Liver (tissue), 9 donors: Measurements from ENCODE around the gene DUSP7. TPM values are rescaled to one million over a fixed set of nuclear protein-coding genes. Genes with fewer than 3 reads are reported as not detected.

Experiments
- DNase-seq: peaks from one replicate; pipeline ENCODE4 v3.0.0-alpha.2; 2017; ENCODE audit warnings: low spot score
- H3K27ac ChIP-seq, 2 donors: one replicate each; pipeline ENCODE4 v1.7.0; 2013; ENCODE audit warnings: inconsistent platforms in 2 of 2, low read length in 2 of 2, control low read depth in 1 of 2, low read depth in 1 of 2, mild to moderate bottlenecking in 1 of 2
- H3K27me3 ChIP-seq, 4 donors: one replicate each; pipeline versions ENCODE4 v1.6.1 to v1.7.0; 2013; ENCODE audit warnings: low read length in 3 of 4, inconsistent platforms in 1 of 4, mild to moderate bottlenecking in 1 of 4, moderate library complexity in 1 of 4; ENCODE audit not compliant: control insufficient read depth in 4 of 4, insufficient read depth in 4 of 4
- H3K36me3 ChIP-seq, 4 donors: one replicate each; pipeline versions ENCODE4 v1.6.1 to v1.7.0; 2013; ENCODE audit warnings: low read length in 3 of 4, mild to moderate bottlenecking in 3 of 4, low read depth in 1 of 4, moderate library complexity in 1 of 4; ENCODE audit not compliant: control insufficient read depth in 4 of 4, insufficient read depth in 3 of 4
- H3K4me1 ChIP-seq, 4 donors: one replicate each; pipeline versions ENCODE4 v1.6.1 to v1.7.0; 2013; ENCODE audit warnings: low read length in 3 of 4, mild to moderate bottlenecking in 3 of 4, moderate library complexity in 1 of 4; ENCODE audit not compliant: control insufficient read depth in 4 of 4, insufficient read depth in 4 of 4
- H3K4me3 ChIP-seq, 3 donors: one replicate each; pipeline versions ENCODE4 v1.6.1 to v1.7.0; 2013; ENCODE audit warnings: low read length in 3 of 3, control low read depth in 1 of 3, low read depth in 1 of 3, mild to moderate bottlenecking in 1 of 3
- H3K9ac ChIP-seq, 2 donors: one replicate each; pipeline ENCODE4 v1.7.0; 2013; ENCODE audit warnings: low read length in 2 of 2, mild to moderate bottlenecking in 2 of 2, moderate library complexity in 2 of 2, control low read depth in 1 of 2, low read depth in 1 of 2
- H3K9me3 ChIP-seq, 4 donors: one replicate each; pipeline versions ENCODE4 v1.6.1 to v1.7.0; 2013; ENCODE audit warnings: low read length in 3 of 4; ENCODE audit not compliant: control insufficient read depth in 4 of 4
- EGR1 ChIP-seq, 2 donors: IDR thresholded peaks; 2 replicates each; pipeline ENCODE4 v1.6.1; 2016 to 2018; ENCODE audit warnings: antibody characterized with exemption in 2 of 2, low read depth in 2 of 2
- FOXA1 ChIP-seq: IDR thresholded peaks from 2 replicates; pipeline ENCODE4 v1.6.1; 2016; ENCODE audit warnings: antibody characterized with exemption
- FOXA2 ChIP-seq: IDR thresholded peaks from 2 replicates; pipeline ENCODE4 v1.6.1; 2016; ENCODE audit warnings: antibody characterized with exemption
- GABPA ChIP-seq, 2 donors: IDR thresholded peaks in 1 of 2; conservative IDR thresholded peaks in 1 of 2; 2 replicates each; pipeline ENCODE4 v1.6.1; 2016; ENCODE audit warnings: antibody characterized with exemption in 2 of 2, mild to moderate bottlenecking in 1 of 2, moderate library complexity in 1 of 2
- HNF4A ChIP-seq, 2 donors: conservative IDR thresholded peaks; 2 replicates each; pipeline ENCODE4 v1.6.1; 2016; ENCODE audit warnings: antibody characterized with exemption in 2 of 2, mild to moderate bottlenecking in 2 of 2
- HNF4G ChIP-seq: IDR thresholded peaks from 2 replicates; pipeline ENCODE4 v1.6.1; 2016; ENCODE audit warnings: antibody characterized with exemption
- JUND ChIP-seq, 2 donors: IDR thresholded peaks; 2 replicates each; pipeline ENCODE4 v1.6.1; 2016; ENCODE audit warnings: antibody characterized with exemption in 2 of 2
- NR2F2 ChIP-seq: IDR thresholded peaks from 2 replicates; pipeline ENCODE4 v1.6.1; 2016; ENCODE audit warnings: antibody characterized with exemption
- RAD21 ChIP-seq, 2 donors: IDR thresholded peaks; 2 replicates each; pipeline ENCODE4 v1.6.1; 2016; ENCODE audit warnings: antibody characterized with exemption in 2 of 2, mild to moderate bottlenecking in 2 of 2
- RXRA ChIP-seq, 2 donors: IDR thresholded peaks; 2 replicates each; pipeline ENCODE4 v1.6.1; 2017 to 2018; ENCODE audit warnings: antibody characterized with exemption in 2 of 2, mild to moderate bottlenecking in 1 of 2
- SP1 ChIP-seq: IDR thresholded peaks from 2 replicates; pipeline ENCODE4 v1.6.1; 2018; ENCODE audit warnings: antibody characterized with exemption, mild to moderate bottlenecking
- TAF1 ChIP-seq: conservative IDR thresholded peaks from 2 replicates; pipeline ENCODE4 v1.6.1; 2016; ENCODE audit warnings: antibody characterized with exemption, mild to moderate bottlenecking
- YY1 ChIP-seq: IDR thresholded peaks from 2 replicates; pipeline ENCODE4 v1.6.1; 2016; ENCODE audit warnings: antibody characterized with exemption, mild to moderate bottlenecking
- WGBS: extraction: QIAGEN DNeasy Blood & Tissue Kit; methylation state at CpG from one replicate; pipeline ENCODE4 v1.1.7; 2013; 5-methylcytosine and 5-hydroxymethylcytosine counted together
- polyA plus RNA-seq, 2 donors: library from polyadenylated mRNA; stranded (reverse) in 1 of 2; unstranded in 1 of 2; fragments of 200-250 nt in 1 of 2; fragments of >200 nt in 1 of 2; fragmentation: Nextera tagmentation in 1 of 2; extraction: Ambion mirVana in 1 of 2; gene quantifications; one replicate each; pipeline versions ENCODE4 v1.2.1 to v1.2.3, GENCODE V29; 2013 to 2015
- total RNA-seq, 2 donors: library from RNA; depleted of rRNA; stranded (reverse); fragments of >200 nt; gene quantifications; one replicate each; pipeline ENCODE4 v1.2.3, GENCODE V29; 2014
- TF ChIP-seq, protein P1 (sequence below): IDR thresholded peaks from 2 replicates; pipeline ENCODE4 v1.6.1; 2016; ENCODE audit warnings: antibody characterized with exemption
- TF ChIP-seq, protein P2 (sequence below): IDR thresholded peaks from 2 replicates; pipeline ENCODE4 v1.6.1; 2016; ENCODE audit warnings: antibody characterized with exemption, mild to moderate bottlenecking
- TF ChIP-seq, protein P3 (sequence below): fragments of 150-350 bp; IDR thresholded peaks from 2 replicates; pipeline ENCODE4 v1.5.1; 2017; ENCODE audit warnings: improper control_type of control experiment, low read depth, low read length; ENCODE audit not compliant: missing input control
- TF ChIP-seq, protein P4 (sequence below): IDR thresholded peaks from 2 replicates; pipeline ENCODE4 v1.6.1; 2016; ENCODE audit warnings: antibody characterized with exemption
- TF ChIP-seq, protein P5 (sequence below): IDR thresholded peaks from 2 replicates; pipeline ENCODE4 v1.6.1; 2016; ENCODE audit warnings: antibody characterized with exemption
- donor health status: healthy.
- donor health status: healthy.
- donor health status: healthy.
- donor health status: healthy.
- donor health status: healthy.

Gene DUSP7
- total and polyA plus RNA-seq, 4 donors, result 1.5 to 5.0 (median 3.7) TPM

DNA sequence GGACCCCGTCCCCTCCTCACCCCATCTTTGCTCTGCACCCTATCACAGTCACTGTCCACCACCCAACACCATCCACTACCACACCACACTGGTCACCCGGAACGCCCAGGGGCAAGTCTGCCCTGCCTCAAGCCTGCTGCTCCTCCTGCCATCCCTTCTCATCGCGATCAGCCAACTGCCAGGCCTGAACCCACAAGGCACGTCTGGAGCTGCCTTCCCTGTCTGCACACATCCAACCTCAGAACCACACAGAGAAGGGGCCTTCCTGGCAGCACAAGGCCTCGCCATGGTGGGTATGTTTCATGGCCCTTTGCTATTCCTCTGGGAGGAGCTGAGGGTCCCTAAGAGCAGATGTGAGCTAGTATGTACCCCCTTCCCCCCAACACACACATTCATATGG lies 3.4 kb upstream of the DUSP7 start:
- Histone ChIP-seq H3K4me1 (peaks cover 7 to 22% (median 20%) of the 10 kb centered on the region in 4 donors), H3K9ac (no peak overlapping the region), H3K27me3 (no peaks in the 10 kb centered on the region), H3K4me3 (no peak overlapping the region), H3K36me3 (no peaks in the 10 kb centered on the region), H3K27ac (no peak overlapping the region), H3K9me3 (no peaks in the 10 kb centered on the region)
- DNase-seq, result no peak
- TF ChIP-seq GABPA (IDR thresholded peaks at IDR 0.05 in 1 of 2, conservative IDR thresholded peaks at IDR 0.05 in 1 of 2) (no peak), NR2F2 (no peak), FOXA1 (no peak), YY1 (no peak), SP1 (no peak), RAD21 (IDR thresholded peaks at IDR 0.05) (no peak), FOXA2 (no peak), EGR1 (IDR thresholded peaks at IDR 0.05; ENCODE audit: low read depth in 2 of 2) (no peak), JUND (IDR thresholded peaks at IDR 0.05) (no peak), HNF4G (no peak), RXRA (IDR thresholded peaks at IDR 0.05) (no peak), TAF1 (no peak), HNF4A (conservative IDR thresholded peaks at IDR 0.05) (no peak)
- TF ChIP-seq, protein P1, sequence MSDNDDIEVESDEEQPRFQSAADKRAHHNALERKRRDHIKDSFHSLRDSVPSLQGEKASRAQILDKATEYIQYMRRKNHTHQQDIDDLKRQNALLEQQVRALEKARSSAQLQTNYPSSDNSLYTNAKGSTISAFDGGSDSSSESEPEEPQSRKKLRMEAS, result no peak
- TF ChIP-seq, protein P2, sequence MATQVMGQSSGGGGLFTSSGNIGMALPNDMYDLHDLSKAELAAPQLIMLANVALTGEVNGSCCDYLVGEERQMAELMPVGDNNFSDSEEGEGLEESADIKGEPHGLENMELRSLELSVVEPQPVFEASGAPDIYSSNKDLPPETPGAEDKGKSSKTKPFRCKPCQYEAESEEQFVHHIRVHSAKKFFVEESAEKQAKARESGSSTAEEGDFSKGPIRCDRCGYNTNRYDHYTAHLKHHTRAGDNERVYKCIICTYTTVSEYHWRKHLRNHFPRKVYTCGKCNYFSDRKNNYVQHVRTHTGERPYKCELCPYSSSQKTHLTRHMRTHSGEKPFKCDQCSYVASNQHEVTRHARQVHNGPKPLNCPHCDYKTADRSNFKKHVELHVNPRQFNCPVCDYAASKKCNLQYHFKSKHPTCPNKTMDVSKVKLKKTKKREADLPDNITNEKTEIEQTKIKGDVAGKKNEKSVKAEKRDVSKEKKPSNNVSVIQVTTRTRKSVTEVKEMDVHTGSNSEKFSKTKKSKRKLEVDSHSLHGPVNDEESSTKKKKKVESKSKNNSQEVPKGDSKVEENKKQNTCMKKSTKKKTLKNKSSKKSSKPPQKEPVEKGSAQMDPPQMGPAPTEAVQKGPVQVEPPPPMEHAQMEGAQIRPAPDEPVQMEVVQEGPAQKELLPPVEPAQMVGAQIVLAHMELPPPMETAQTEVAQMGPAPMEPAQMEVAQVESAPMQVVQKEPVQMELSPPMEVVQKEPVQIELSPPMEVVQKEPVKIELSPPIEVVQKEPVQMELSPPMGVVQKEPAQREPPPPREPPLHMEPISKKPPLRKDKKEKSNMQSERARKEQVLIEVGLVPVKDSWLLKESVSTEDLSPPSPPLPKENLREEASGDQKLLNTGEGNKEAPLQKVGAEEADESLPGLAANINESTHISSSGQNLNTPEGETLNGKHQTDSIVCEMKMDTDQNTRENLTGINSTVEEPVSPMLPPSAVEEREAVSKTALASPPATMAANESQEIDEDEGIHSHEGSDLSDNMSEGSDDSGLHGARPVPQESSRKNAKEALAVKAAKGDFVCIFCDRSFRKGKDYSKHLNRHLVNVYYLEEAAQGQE, result no peak
- TF ChIP-seq, protein P3, sequence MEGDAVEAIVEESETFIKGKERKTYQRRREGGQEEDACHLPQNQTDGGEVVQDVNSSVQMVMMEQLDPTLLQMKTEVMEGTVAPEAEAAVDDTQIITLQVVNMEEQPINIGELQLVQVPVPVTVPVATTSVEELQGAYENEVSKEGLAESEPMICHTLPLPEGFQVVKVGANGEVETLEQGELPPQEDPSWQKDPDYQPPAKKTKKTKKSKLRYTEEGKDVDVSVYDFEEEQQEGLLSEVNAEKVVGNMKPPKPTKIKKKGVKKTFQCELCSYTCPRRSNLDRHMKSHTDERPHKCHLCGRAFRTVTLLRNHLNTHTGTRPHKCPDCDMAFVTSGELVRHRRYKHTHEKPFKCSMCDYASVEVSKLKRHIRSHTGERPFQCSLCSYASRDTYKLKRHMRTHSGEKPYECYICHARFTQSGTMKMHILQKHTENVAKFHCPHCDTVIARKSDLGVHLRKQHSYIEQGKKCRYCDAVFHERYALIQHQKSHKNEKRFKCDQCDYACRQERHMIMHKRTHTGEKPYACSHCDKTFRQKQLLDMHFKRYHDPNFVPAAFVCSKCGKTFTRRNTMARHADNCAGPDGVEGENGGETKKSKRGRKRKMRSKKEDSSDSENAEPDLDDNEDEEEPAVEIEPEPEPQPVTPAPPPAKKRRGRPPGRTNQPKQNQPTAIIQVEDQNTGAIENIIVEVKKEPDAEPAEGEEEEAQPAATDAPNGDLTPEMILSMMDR, result no peak
- TF ChIP-seq, protein P4, sequence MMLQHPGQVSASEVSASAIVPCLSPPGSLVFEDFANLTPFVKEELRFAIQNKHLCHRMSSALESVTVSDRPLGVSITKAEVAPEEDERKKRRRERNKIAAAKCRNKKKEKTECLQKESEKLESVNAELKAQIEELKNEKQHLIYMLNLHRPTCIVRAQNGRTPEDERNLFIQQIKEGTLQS, result no peak
- TF ChIP-seq, protein P5, sequence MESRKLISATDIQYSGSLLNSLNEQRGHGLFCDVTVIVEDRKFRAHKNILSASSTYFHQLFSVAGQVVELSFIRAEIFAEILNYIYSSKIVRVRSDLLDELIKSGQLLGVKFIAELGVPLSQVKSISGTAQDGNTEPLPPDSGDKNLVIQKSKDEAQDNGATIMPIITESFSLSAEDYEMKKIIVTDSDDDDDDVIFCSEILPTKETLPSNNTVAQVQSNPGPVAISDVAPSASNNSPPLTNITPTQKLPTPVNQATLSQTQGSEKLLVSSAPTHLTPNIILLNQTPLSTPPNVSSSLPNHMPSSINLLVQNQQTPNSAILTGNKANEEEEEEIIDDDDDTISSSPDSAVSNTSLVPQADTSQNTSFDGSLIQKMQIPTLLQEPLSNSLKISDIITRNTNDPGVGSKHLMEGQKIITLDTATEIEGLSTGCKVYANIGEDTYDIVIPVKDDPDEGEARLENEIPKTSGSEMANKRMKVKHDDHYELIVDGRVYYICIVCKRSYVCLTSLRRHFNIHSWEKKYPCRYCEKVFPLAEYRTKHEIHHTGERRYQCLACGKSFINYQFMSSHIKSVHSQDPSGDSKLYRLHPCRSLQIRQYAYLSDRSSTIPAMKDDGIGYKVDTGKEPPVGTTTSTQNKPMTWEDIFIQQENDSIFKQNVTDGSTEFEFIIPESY, result no peak
- 93% methylated on average over 7 of the region's 7 CpGs for WGBS
